HFF-Myc (cell line): ENCODE data around the gene MAD2L1.
"Not testable (repeated sequence)": the region's sequence is repeated elsewhere in the genome, so short reads cannot be mapped to it uniquely, and the experiment has no call there.

ENCODE experiments used
- DNase-seq: peaks from one replicate; pipeline ENCODE4 v3.0.0-alpha.2; 2011; ENCODE audit warnings: low read depth; ENCODE audit errors: extremely low read depth
- H3K4me3 ChIP-seq: replicated peaks from 2 replicates; pipeline ENCODE4 v1.5.1; 2011; ENCODE audit warnings: low read depth, mild to moderate bottlenecking, control low read depth, low read length
- CTCF ChIP-seq: IDR thresholded peaks from 2 replicates; pipeline ENCODE4 v1.5.1; 2012; ENCODE audit warnings: mild to moderate bottlenecking, low read depth, low read length, control low read depth; ENCODE audit errors: missing control alignments

The MAD2L1 gene

DNA sequence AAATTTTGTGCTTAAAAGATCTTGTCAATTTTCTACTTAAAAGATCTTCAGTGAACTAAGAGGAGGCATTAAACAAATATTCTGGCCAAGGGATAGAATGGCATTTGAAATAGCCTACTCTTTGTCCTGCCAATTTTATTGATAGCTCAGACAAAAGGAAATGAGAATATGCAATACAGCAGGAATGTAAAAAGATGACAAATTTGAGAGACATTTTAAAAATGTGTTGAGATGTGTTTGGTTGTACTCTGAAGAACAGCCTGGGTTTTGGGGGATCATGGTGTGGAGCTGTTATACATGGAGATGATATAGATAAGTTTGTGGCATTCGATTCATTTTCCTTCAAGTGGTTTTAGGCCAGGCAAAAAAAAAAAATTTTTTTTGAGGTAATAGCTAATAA lies 11.6 kb upstream of the MAD2L1 start:
- no peak for TF ChIP-seq CTCF
- H3K4me3 ChIP-seq = no peak overlapping the region

DNA sequence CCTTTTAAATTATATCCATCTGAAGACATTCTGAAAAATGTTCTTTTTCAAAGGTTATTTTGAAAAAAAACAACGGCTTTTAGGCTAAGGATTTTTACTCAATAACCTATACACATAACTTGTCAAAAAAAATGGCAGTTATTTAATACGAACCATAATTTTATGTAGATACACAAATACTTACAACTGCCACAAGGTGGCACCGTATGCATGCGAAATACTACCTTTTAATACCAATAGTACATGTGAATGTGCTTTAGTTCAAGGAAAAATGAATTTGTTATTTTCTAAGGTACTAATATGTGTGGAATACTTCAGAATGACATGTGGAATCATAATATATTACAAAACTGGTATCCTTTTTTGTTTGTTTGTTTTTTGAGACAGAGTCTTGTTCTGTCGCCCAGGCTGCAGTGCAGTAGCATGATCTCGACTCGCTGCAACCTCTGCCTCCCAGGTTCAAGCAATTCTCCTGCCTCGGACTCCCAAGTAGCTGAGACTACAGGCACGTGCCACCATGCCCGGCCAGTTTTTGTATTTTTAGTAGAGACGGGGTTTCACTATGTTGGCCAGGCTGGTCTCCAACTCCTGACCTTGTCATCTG lies 4.6 kb upstream of the MAD2L1 start:
- no peak overlapping the region for H3K4me3 ChIP-seq
- TF ChIP-seq CTCF = peak; percentile 36
- DNase-seq = peak; percentile 46

More for the DNA sequence above, 11.6 kb upstream of the MAD2L1 start:
- no peak for DNase-seq

GRCh38 chr4:120070196-120070595 lies 3.5 kb upstream of the MAD2L1 start:
- DNase-seq = no peak
- no peak overlapping the region for H3K4me3 ChIP-seq
- TF ChIP-seq CTCF = no peak

DNA sequence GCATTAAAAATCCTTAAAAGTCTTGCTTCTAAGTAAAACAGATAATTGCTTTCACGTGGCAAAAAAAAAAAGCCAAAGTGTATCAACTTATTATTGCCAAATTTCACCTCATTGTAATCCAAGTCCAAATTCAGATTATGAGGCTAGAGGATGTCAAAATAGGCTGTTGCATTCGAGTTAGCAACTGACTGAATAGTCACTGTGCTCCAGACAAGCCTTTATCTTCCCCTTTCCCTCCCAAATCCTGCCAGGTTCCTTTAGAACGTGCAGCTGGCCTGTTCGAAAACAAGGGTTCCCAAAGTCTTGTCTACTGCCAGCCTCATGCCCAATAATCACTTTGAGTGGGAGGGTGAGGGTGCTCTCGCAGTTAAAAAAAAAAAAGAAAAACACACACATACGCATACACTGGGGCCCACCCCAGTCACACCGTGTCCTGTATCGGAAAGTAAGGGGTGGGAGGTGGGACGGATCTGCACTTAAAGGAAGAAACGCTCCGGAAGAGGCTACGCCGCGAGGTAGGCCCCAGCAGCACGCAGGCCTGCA lies 603 bp downstream of the MAD2L1 start:
- DNase-seq = no peak
- TF ChIP-seq CTCF = no peak
- peak overlapping the region; percentile 91 for H3K4me3 ChIP-seq

DNA sequence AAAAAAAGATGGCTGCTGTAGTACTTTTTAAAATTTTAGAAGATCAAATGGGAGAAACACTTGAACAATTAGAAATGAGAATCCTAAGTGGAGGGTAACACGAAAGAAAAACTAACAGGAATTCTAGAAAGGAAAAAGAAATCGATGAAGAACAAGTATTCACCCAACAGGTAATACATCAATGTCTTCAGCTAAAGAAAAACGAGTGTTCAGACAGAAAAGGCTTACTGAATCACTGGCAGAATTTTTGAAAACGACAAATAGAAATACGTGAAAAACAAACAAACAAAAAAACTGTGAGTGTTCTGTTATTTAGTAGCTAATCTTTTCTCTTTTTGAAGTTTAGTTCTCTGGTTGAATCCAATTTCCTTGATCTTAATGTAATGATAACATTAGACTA lies 1.8 kb downstream of the MAD2L1 start:
- no peak for TF ChIP-seq CTCF
- no peak for DNase-seq
- peak overlapping the region; percentile 91 for H3K4me3 ChIP-seq

DNA sequence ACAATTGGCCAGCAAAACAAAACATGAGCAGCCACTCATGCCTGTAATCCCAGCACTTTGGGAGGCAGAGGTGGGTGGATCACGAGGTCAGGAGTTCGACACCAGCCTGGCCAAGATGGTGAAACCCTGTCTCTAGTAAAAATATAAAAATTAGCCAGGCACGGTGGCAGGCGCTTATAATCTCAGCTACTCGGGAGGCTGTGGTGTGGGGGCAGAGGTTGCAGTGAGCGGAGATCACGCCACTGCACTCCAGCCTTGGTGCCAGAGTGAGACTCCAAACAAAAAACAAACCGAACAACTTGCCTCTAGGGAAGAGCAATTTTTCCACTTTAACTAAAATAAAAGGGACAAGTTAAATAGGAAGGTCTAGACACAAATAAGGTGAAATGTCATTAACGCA lies 2.9 kb downstream of the MAD2L1 start:
- DNase-seq = not testable (repeated sequence)
- H3K4me3 ChIP-seq = peak overlapping the region; percentile 91

DNA sequence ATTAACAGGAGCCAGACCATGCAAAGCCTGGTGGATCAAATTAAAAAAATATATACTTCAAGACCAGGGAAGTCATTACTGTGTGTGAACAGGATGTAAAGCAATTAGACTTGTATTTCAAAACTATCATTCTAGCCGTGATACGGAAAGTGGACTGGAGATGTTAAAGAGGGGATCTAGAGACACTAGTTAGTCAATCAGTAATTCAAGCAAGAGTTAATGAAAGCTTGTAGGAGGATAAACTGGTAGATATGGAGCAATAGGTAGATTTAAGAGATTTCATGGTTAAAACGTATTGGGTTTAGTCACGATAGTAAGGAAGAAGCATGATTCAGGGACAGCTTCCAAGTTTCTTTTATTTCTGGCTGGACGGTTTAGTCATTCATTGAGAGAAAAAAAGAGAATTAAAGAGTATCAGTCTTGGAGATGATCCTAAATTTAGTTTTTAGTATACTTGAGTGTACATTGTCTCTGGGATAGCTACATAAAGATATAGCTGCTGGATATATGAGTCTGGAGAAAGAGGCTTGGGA lies 3.9 kb downstream of the MAD2L1 start:
- no peak for TF ChIP-seq CTCF
- no peak for DNase-seq
- peak overlapping the region; percentile 91; the same call in 1 of the 2 replicates for H3K4me3 ChIP-seq
